Gastroesophageal sphincter (tissue), 4 donors: ENCODE measurements around the gene KIAA1210. TPM values are rescaled to one million over a fixed set of nuclear protein-coding genes. Genes with fewer than 3 reads are reported as not detected.

Experiments
- ATAC-seq: fragments of 150-250 bp; one replicate; pipeline ENCODE4 v1.9.1; 2016; ENCODE audit warnings: mild to moderate bottlenecking, moderate library complexity
- H3K27ac ChIP-seq, 4 donors: fragments of 200-600 bp; sonication (generic) in 3 of 4; 1 replicate in 3 of 4; 2 replicates in 1 of 4; pipeline ENCODE4 v1.5.1; 2016 to 2019
- H3K27me3 ChIP-seq: fragments of 200-600 bp; sonication (generic); one replicate; pipeline ENCODE4 v1.5.1; 2019
- H3K36me3 ChIP-seq, 2 donors: fragments of 200-600 bp; sonication (generic); one replicate each; pipeline ENCODE4 v1.5.1; 2019; ENCODE audit warnings: control low read depth in 1 of 2
- H3K4me1 ChIP-seq, 3 donors: fragments of 200-600 bp; sonication (generic); 1 replicate in 2 of 3; 2 replicates in 1 of 3; pipeline ENCODE4 v1.5.1; 2016 to 2019; ENCODE audit warnings: control low read depth in 2 of 3
- H3K4me3 ChIP-seq, 2 donors: fragments of 200-600 bp; sonication (generic); one replicate each; pipeline ENCODE4 v1.5.1; 2019; ENCODE audit warnings: mild to moderate bottlenecking in 1 of 2, moderate library complexity in 1 of 2
- H3K9me3 ChIP-seq, 3 donors: fragments of 200-600 bp; sonication (generic); one replicate each; pipeline ENCODE4 v1.5.1; 2017 to 2019; ENCODE audit warnings: control low read depth in 2 of 3
- EP300 ChIP-seq: sonication (generic); formaldehyde crosslinking; IDR thresholded peaks from one replicate; pipeline ENCODE4 v1.6.1; 2017; ENCODE audit warnings: antibody characterized with exemption, mild to moderate bottlenecking
- POLR2A ChIP-seq, 2 donors: fragments of 450-650 bp; IDR thresholded peaks; one replicate each; pipeline ENCODE4 v1.6.1; 2017; ENCODE audit warnings: antibody characterized with exemption in 2 of 2, mild to moderate bottlenecking in 2 of 2, moderate library complexity in 1 of 2
- POLR2AphosphoS5 ChIP-seq: sonication (generic); formaldehyde crosslinking; IDR thresholded peaks from one replicate; pipeline ENCODE4 v1.6.1; 2017; ENCODE audit warnings: antibody characterized with exemption
- WGBS, 2 donors: methylation state at CpG; one replicate each; pipeline ENCODE4 v1.1.5; 2018; ENCODE audit warnings: low coverage in 1 of 2; 5-methylcytosine and 5-hydroxymethylcytosine counted together
- total RNA-seq, 4 donors: library from RNA; depleted of rRNA; stranded (reverse); fragments of >200 nt; gene quantifications; one replicate each; pipeline ENCODE4 v1.1.0, GENCODE V29; 2016
- TF ChIP-seq, protein P1 (sequence below), 4 experiments: fragments of 200-600 bp in 2 of 4; fragments of 450-650 bp in 2 of 4; sonication (generic) in 1 of 4; IDR thresholded peaks; one replicate each; pipeline ENCODE4 v1.5.1; 2017 to 2019; ENCODE audit warnings: antibody characterized with exemption in 4 of 4, mild to moderate bottlenecking in 2 of 4, moderate library complexity in 2 of 4

KIAA1210 gene
- total RNA-seq: under 1 TPM in 1 of 4 donors, not detected in 3; 0.12 TPM

DNA sequence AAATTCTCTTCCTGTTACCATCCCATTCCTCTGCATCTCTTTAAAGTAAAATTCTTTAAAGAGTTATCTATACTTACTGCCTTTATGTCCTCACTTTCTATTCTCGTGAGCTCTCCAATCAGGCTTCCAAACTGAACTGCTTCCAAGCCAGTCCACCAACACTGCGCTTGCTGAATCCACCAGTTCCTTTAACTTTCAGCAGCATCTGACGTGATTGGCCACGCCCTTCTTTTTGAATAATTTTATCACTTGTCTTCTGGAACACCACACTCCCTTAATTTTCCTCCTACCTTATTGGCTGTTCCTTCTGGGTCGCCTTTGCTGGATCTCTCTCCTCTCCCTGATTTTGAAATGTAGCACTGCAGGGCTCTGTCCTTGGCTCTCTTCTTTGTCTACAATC, at the start of gene KIAA1210:
Gene KIAA1210, minus strand, starts transcription at position 163 of the 400 bp plus-strand sequence. CDS start 4,170 bp downstream, outside the sequence.
- H3K27ac ChIP-seq: no peak within 1 kb of the TSS
- no peak for ATAC-seq
- H3K4me3 ChIP-seq: no peak within 1 kb of the TSS
- H3K4me1 ChIP-seq: no peaks in the 10 kb centered on the region
- no peaks in the 10 kb centered on the region for H3K9me3 ChIP-seq
- H3K27me3 ChIP-seq: no peaks in the 10 kb centered on the region
- WGBS, 2 donors: 58 to 71% methylated on average over 3 to 4 of the region's 5 CpGs
- H3K36me3 ChIP-seq: no peaks in the 10 kb centered on the region
- TF ChIP-seq EP300 (no peak), POLR2AphosphoS5 (no peak)
- TF ChIP-seq, protein P1, sequence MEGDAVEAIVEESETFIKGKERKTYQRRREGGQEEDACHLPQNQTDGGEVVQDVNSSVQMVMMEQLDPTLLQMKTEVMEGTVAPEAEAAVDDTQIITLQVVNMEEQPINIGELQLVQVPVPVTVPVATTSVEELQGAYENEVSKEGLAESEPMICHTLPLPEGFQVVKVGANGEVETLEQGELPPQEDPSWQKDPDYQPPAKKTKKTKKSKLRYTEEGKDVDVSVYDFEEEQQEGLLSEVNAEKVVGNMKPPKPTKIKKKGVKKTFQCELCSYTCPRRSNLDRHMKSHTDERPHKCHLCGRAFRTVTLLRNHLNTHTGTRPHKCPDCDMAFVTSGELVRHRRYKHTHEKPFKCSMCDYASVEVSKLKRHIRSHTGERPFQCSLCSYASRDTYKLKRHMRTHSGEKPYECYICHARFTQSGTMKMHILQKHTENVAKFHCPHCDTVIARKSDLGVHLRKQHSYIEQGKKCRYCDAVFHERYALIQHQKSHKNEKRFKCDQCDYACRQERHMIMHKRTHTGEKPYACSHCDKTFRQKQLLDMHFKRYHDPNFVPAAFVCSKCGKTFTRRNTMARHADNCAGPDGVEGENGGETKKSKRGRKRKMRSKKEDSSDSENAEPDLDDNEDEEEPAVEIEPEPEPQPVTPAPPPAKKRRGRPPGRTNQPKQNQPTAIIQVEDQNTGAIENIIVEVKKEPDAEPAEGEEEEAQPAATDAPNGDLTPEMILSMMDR (IDR thresholded peaks at IDR 0.05): no peak

DNA sequence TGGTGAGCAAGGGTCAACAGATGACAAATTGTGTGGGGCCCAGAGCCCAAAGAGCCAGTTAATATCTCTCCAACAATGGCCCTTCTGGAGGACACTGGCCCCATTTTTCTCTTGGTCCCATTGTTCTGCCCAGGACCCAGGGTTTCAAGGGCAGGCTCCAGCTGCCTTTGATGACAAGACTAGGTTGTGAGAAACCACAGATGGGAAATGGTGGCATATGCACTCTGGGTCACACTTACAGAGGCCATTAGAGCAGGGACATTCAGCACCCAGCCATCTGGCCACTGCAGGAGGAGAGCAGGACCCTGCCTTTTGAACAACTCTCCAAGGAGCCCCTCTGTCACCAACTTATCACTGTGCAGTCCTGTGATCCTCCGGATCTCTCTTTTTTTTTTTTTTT, 49.7 kb upstream of the KIAA1210 start:
- Histone ChIP-seq H3K9me3 (no peaks in the 10 kb centered on the region), H3K4me3 (no peak overlapping the region), H3K36me3 (no peaks in the 10 kb centered on the region), H3K27ac (no peak overlapping the region), H3K27me3 (no peaks in the 10 kb centered on the region), H3K4me1 (no peaks in the 10 kb centered on the region)
- no peak for TF ChIP-seq POLR2A (IDR thresholded peaks at IDR 0.05)
- no peak for TF ChIP-seq EP300
- TF ChIP-seq, protein P1 (IDR thresholded peaks at IDR 0.05): no peak
- TF ChIP-seq POLR2AphosphoS5: no peak
- no peak for ATAC-seq
- no CpG with 5 or more reads among the region's 1 CpG for WGBS, 2 donors

DNA sequence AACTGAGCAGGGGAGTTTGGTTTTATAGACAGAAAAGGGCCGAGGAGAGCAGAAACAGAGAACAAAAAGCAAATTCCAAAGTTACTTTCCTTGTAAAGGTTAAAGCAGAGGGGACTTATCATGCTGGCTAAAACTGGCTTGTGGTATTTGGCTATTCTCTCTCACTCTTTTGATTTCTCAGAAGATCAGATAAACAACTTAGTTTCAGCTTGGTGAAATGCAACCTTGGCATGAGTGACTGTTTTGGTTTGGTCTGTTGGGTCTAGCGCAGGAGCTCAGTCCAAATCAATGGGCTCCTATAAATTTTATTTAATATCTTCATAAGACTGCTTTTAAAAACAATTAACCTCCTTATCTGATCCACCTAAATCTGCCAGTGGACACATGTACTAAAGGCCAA, 47.3 kb upstream of the KIAA1210 start:
- no peak for TF ChIP-seq POLR2A (IDR thresholded peaks at IDR 0.05)
- no peak for ATAC-seq
- no peaks in the 10 kb centered on the region for H3K9me3 ChIP-seq
- WGBS, 2 donors: 60 to 100% methylated on average over 1 to 2 of the region's 2 CpGs
- no peaks in the 10 kb centered on the region for H3K4me1 ChIP-seq
- no peak overlapping the region for H3K27ac ChIP-seq
- no peaks in the 10 kb centered on the region for H3K36me3 ChIP-seq
- no peak overlapping the region for H3K4me3 ChIP-seq
- no peaks in the 10 kb centered on the region for H3K27me3 ChIP-seq

DNA sequence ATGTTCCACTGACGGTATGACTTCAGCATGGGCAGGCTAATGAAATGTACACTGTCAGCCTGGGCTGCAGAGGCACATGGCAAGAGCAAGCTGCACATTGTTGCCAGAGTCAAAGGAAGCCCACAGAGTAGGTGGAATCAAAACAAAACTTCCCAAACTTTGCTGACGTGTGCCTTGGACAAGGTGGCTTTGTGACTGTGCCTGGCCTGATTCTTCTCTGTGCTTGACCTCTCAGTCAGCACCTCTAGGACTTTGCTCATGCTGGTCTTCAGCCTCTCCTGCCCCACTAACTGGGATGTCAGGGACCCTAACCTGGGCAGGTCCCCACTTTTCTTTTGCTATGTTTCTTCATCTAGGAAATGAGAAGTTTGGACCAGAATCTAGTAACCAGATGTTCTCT, 40.5 kb upstream of the KIAA1210 start:
- Histone ChIP-seq H3K9me3 (no peaks in the 10 kb centered on the region), H3K36me3 (no peaks in the 10 kb centered on the region), H3K4me1 (no peaks in the 10 kb centered on the region), H3K27ac (no peak overlapping the region), H3K27me3 (no peaks in the 10 kb centered on the region), H3K4me3 (no peak overlapping the region)
- TF ChIP-seq POLR2AphosphoS5 (no peak), EP300 (no peak), POLR2A (IDR thresholded peaks at IDR 0.05) (no peak)
- TF ChIP-seq, protein P1 (IDR thresholded peaks at IDR 0.05): no peak
- no peak for ATAC-seq
- 50% methylated on average over 1 of the region's 2 CpGs; no CpG with 5 or more reads in 1 of the 2 donors for WGBS, 2 donors

DNA sequence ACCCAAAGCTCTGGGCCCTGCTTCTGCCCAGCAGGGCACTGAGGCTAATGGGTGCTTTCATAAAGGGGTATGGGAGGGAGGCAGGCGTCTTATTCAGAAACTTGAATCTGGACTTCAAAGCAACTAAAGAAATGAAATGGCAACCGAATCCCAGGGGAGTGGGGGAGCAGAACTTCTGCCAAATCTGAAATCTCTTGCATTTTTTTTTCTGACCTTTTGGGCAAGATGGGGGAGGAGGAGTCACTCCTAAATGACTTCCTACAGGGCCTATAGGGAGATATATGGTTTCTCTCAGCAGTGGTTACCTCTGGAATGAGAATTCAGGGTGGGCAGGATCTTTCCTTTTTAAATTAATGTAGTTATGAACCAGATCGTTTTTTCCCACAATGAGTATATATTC, 30.6 kb upstream of the KIAA1210 start:
- TF ChIP-seq, protein P1 (IDR thresholded peaks at IDR 0.05): no peak
- no peak for TF ChIP-seq POLR2AphosphoS5
- TF ChIP-seq POLR2A (IDR thresholded peaks at IDR 0.05): no peak
- no peak for TF ChIP-seq EP300
- Histone ChIP-seq H3K4me1 (no peaks in the 10 kb centered on the region), H3K27me3 (no peaks in the 10 kb centered on the region), H3K9me3 (no peaks in the 10 kb centered on the region), H3K27ac (no peak overlapping the region), H3K4me3 (no peak overlapping the region), H3K36me3 (no peaks in the 10 kb centered on the region)
- WGBS, 2 donors: 57 to 60% methylated on average over 2 to 3 of the region's 3 CpGs
- no peak for ATAC-seq
